PC-3 (cell line): Measurements from ENCODE around the gene TNRC18. TPM values are rescaled to one million over a fixed set of nuclear protein-coding genes. Genes with fewer than 3 reads are reported as not detected.

Experiments
- ATAC-seq: fragments of 200-7000 bp; cut with Tn5 transposase; 2 replicates; pipeline ENCODE4 v1.9.1; 2020; ENCODE audit warnings: mild to moderate bottlenecking, moderate library complexity
- BruUV-seq: library from RNA; stranded (reverse); fragments of 400-500 nt; replicated peaks from 2 replicates; lab custom pipeline; 2021; lab: Mats Ljungman, UMichigan
- CTCF ChIA-PET: fragments of 300-600 bp; sonication (Branson Sonifier 250); formaldehyde crosslinking; loops from one replicate; lab custom pipeline; 2022; ENCODE audit warnings: antibody characterized with exemption; lab: Charles Lee
- POLR2A ChIA-PET: fragments of 300-600 bp; sonication (Branson Sonifier 250); formaldehyde crosslinking; loops from one replicate; lab custom pipeline; 2022; ENCODE audit warnings: antibody characterized with exemption; ENCODE audit not compliant: unreplicated experiment; lab: Charles Lee
- DNase-seq: peaks from one replicate; pipeline ENCODE4 v3.0.0-alpha.2; 2015
- H2AFZ ChIP-seq: fragments of 300-600 bp; sonication (generic); 2 replicates; pipeline ENCODE4 v1.6.0; 2016; ENCODE audit warnings: antibody characterized with exemption, low read length
- H3F3A ChIP-seq: fragments of 300-600 bp; sonication (generic); one replicate; pipeline ENCODE4 v1.6.0; 2017; ENCODE audit warnings: antibody characterized with exemption, low read length, control low read depth, mild to moderate bottlenecking; ENCODE audit not compliant: unreplicated experiment
- H3K27ac ChIP-seq: fragments of 300-600 bp; sonication (generic); 2 replicates; pipeline ENCODE4 v1.5.1; 2016; ENCODE audit warnings: mild to moderate bottlenecking, low read length
- H3K27me3 ChIP-seq: fragments of 300-600 bp; sonication (generic); 2 replicates; pipeline ENCODE4 v1.6.1; 2016; ENCODE audit warnings: low read length, mixed read lengths
- H3K36me3 ChIP-seq: fragments of 300-600 bp; sonication (generic); 2 replicates; pipeline ENCODE4 v1.6.1; 2016; ENCODE audit warnings: low read depth, mixed run types, low read length, mixed read lengths
- H3K4me1 ChIP-seq: fragments of 300-600 bp; sonication (generic); 2 replicates; pipeline ENCODE4 v1.5.1; 2016; ENCODE audit warnings: low read length; ENCODE audit not compliant: insufficient read depth
- H3K4me2 ChIP-seq: fragments of 300-600 bp; sonication (generic); 2 replicates; pipeline ENCODE4 v1.6.0; 2016; ENCODE audit warnings: low read length
- H3K4me3 ChIP-seq: fragments of 300-600 bp; sonication (generic); 2 replicates; pipeline ENCODE4 v1.5.1; 2016; ENCODE audit warnings: mild to moderate bottlenecking, low read length, mixed read lengths
- H3K79me2 ChIP-seq: fragments of 300-600 bp; sonication (generic); 2 replicates; pipeline ENCODE4 v1.6.1; 2017; ENCODE audit warnings: low read length, mixed read lengths
- H3K9ac ChIP-seq: fragments of 300-600 bp; sonication (generic); 2 replicates; pipeline ENCODE4 v1.6.0; 2016; ENCODE audit warnings: mild to moderate bottlenecking, low read length
- H3K9me2 ChIP-seq: fragments of 300-600 bp; sonication (generic); replicated peaks from 2 replicates; pipeline ENCODE4 v1.6.1; 2016; ENCODE audit warnings: mixed run types, low read length, mixed read lengths
- H3K9me3 ChIP-seq: fragments of 300-600 bp; sonication (generic); 2 replicates; pipeline ENCODE4 v1.6.1; 2016; ENCODE audit warnings: low read length, mixed read lengths
- H4K20me1 ChIP-seq: fragments of 300-600 bp; sonication (generic); 2 replicates; pipeline ENCODE4 v1.6.1; 2016; ENCODE audit warnings: low read length, mixed read lengths
- EZH2 ChIP-seq: fragments of 300-600 bp; sonication (generic); IDR thresholded peaks from one replicate; pipeline ENCODE4 v1.6.1; 2017; ENCODE audit warnings: antibody characterized with exemption, mild to moderate bottlenecking, low read length; ENCODE audit not compliant: unreplicated experiment
- EZH2phosphoT487 ChIP-seq: fragments of 300-600 bp; sonication (generic); IDR thresholded peaks from 2 replicates; pipeline ENCODE4 v1.6.1; 2018; ENCODE audit warnings: mild to moderate bottlenecking, antibody characterized with exemption, low read length, borderline replicate concordance
- intact Hi-C: fragments of 100-400 bp; cut with micrococcal nuclease; formaldehyde crosslinking; loops from 2 replicates; pipeline ENCODE4 v1.9.0; 2023
- total RNA-seq: library from RNA; depleted of rRNA; stranded (reverse); fragments of >200 nt; gene quantifications from 2 replicates; pipeline ENCODE4 v1.2.3, GENCODE V29; 2014
- TF ChIP-seq, protein P1 (sequence below): fragments of 300-600 bp; sonication (generic); conservative IDR thresholded peaks from 2 replicates; pipeline ENCODE4 v1.5.1; 2017; ENCODE audit warnings: antibody characterized with exemption, low read depth, mild to moderate bottlenecking, low read length

TNRC18 gene
- total RNA-seq, 1 experiment from 2014 or later = 26.8 TPM

GRCh38 chr7:5351507-5352265, 71.9 kb downstream of the TNRC18 start:
- intact Hi-C loops = no loop called here
- Histone ChIP-seq H3K79me2 (peaks cover 10% of the 10 kb centered on the region; the same call in 1 of the 2 replicates), H3K4me2 (no peak overlapping the region), H2AFZ (no peak overlapping the region), H3K9ac (no peak overlapping the region), H3K4me1 (no peaks in the 10 kb centered on the region), H3K9me2 (no peaks in the 10 kb centered on the region), H3K9me3 (no peaks in the 10 kb centered on the region), H3K36me3 (peaks cover 4% of the 10 kb centered on the region), H3K4me3 (no peak overlapping the region), H3K27me3 (no peaks in the 10 kb centered on the region), H4K20me1 (0 out of 2 replicates have a peak, but pooled peaks cover 11% of the 10 kb centered on the region), H3K27ac (no peak overlapping the region), H3F3A (no peaks in the 10 kb centered on the region)
- ATAC-seq = peak; percentile 12
- no peak for DNase-seq
- BruUV-seq = no TSS peak
- TF ChIP-seq EZH2phosphoT487 = no peak
- TF ChIP-seq, protein P1, sequence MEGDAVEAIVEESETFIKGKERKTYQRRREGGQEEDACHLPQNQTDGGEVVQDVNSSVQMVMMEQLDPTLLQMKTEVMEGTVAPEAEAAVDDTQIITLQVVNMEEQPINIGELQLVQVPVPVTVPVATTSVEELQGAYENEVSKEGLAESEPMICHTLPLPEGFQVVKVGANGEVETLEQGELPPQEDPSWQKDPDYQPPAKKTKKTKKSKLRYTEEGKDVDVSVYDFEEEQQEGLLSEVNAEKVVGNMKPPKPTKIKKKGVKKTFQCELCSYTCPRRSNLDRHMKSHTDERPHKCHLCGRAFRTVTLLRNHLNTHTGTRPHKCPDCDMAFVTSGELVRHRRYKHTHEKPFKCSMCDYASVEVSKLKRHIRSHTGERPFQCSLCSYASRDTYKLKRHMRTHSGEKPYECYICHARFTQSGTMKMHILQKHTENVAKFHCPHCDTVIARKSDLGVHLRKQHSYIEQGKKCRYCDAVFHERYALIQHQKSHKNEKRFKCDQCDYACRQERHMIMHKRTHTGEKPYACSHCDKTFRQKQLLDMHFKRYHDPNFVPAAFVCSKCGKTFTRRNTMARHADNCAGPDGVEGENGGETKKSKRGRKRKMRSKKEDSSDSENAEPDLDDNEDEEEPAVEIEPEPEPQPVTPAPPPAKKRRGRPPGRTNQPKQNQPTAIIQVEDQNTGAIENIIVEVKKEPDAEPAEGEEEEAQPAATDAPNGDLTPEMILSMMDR = no peak
- no peak for TF ChIP-seq EZH2
- ChIA-PET POLR2A (no interaction called here), CTCF (no interaction called here)

DNA sequence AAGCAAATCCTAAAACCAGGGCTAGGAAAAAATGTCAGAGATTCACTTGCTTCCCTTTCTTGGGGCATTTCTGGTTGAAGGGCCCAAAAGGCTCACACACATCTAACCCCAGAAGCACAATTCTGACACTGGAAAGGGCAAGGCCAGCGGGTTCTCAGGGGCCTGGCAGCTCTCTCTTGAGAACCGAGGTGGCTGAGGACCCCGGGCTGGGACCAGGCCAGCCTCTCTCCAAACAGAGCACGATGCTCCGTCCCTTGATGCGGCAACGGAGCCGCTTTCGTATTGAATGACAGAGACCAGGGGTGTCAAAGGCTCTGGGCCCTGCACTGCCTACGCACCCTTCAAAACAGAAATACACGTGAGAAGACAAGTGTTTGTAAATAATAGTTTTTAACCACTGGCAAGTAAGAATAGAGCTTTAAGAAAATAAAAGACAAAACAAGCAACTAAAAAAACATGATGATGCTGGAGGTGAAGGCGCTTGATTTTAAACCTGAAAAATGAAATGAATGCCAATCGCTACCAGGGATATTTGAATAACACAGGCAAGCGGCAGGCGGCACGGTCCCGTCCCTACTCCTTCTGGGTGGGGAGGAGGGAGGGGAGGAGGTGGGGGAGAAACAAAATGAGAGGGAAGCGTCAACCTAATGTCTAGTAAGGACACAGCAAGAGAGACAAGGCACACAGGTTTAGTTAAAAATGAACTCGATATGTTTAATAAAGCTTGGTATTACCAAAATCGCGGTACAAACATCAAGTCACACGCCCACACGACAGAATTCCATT, 72.8 kb downstream of the TNRC18 start:
- Histone ChIP-seq H3K36me3 (no peaks in the 10 kb centered on the region), H3K9me3 (no peaks in the 10 kb centered on the region), H2AFZ (no peak overlapping the region), H3K4me1 (no peaks in the 10 kb centered on the region), H3K27ac (no peak overlapping the region), H3K9me2 (no peaks in the 10 kb centered on the region), H4K20me1 (0 out of 2 replicates have a peak, but pooled peaks cover 11% of the 10 kb centered on the region), H3K4me2 (no peak overlapping the region), H3K27me3 (no peaks in the 10 kb centered on the region), H3K4me3 (no peak overlapping the region), H3K79me2 (peaks cover 10% of the 10 kb centered on the region; the same call in 1 of the 2 replicates), H3F3A (no peaks in the 10 kb centered on the region), H3K9ac (no peak overlapping the region)
- TF ChIP-seq EZH2 (no peak), EZH2phosphoT487 (no peak)
- TF ChIP-seq, protein P1 = no peak
- ATAC-seq (no peak), DNase-seq (no peak)
- intact Hi-C loops = no loop called here
- no TSS peak for BruUV-seq
- CTCF ChIA-PET = no interaction called here
- POLR2A ChIA-PET = no interaction called here

DNA sequence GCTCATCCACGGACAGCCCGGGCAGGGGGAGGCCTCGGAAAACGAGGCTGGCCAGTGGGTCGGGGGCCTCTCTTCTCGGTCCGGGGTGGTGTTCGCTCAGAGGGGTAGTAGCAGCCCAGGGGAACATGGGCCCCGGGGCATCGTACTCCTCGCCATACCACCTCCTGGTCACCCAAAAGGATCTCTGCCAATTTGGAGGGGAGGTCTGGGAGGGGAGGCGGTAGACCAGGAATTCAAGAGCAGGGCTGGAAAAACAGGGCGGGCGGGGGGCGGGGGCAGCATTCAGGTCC, 73.5 kb downstream of the TNRC18 start:
- Histone ChIP-seq H3K36me3 (no peaks in the 10 kb centered on the region), H3K27me3 (no peaks in the 10 kb centered on the region), H4K20me1 (0 out of 2 replicates have a peak, but pooled peaks cover 11% of the 10 kb centered on the region), H3K9ac (no peak overlapping the region), H3K4me2 (no peak overlapping the region), H3K9me2 (no peaks in the 10 kb centered on the region), H3F3A (no peaks in the 10 kb centered on the region), H3K9me3 (no peaks in the 10 kb centered on the region), H3K27ac (no peak overlapping the region), H3K4me3 (no peak overlapping the region), H2AFZ (no peak overlapping the region), H3K79me2 (peaks cover 10% of the 10 kb centered on the region; the same call in 1 of the 2 replicates), H3K4me1 (no peaks in the 10 kb centered on the region)
- TF ChIP-seq EZH2 = no peak
- TF ChIP-seq, protein P1 = no peak
- no peak for TF ChIP-seq EZH2phosphoT487
- intact Hi-C loops = no loop called here
- ATAC-seq (no peak), DNase-seq (no peak)
- ChIA-PET POLR2A (no interaction called here), CTCF (no interaction called here)
- no TSS peak for BruUV-seq
